LNCaP clone FGC (cell line): Measurements from ENCODE around the gene GADD45G.

Source experiments
- DNase-seq: peaks from one replicate; pipeline ENCODE4 v3.0.0-alpha.2; 2011; ENCODE audit warnings: low read depth
- H3K4me3 ChIP-seq: 2 replicates; pipeline ENCODE4 v1.5.1; 2011; ENCODE audit warnings: mild to moderate bottlenecking, low read depth, low read length, control low read depth
- CTCF ChIP-seq: IDR thresholded peaks from 2 replicates; pipeline ENCODE4 v1.5.1; 2012; ENCODE audit warnings: mild to moderate bottlenecking; ENCODE audit not compliant: control insufficient read depth, insufficient read depth; ENCODE audit errors: extremely low read depth

Gene GADD45G

DNA sequence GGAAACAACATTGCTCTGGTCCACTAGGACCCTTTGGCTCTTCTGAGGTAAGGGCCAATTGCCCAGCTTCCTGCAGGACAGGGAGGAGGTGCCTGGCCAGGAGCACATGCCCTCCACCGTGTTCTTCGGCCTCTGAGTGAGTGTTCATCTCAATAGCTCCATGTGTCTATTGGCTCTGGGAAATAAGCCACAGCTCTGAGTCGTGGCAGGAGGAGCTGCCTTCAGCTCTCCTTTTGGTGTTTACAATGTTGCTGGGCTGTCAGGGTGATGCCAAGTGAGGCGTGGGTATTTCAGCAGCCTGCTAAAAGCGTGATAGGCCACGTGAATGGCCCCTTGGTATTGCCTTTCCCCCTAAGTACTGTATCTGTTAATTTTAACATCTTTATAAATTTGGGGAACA is 26.6 kb downstream of the GADD45G start:
- no peak overlapping the region for H3K4me3 ChIP-seq
- DNase-seq = no peak
- TF ChIP-seq CTCF = no peak

DNA sequence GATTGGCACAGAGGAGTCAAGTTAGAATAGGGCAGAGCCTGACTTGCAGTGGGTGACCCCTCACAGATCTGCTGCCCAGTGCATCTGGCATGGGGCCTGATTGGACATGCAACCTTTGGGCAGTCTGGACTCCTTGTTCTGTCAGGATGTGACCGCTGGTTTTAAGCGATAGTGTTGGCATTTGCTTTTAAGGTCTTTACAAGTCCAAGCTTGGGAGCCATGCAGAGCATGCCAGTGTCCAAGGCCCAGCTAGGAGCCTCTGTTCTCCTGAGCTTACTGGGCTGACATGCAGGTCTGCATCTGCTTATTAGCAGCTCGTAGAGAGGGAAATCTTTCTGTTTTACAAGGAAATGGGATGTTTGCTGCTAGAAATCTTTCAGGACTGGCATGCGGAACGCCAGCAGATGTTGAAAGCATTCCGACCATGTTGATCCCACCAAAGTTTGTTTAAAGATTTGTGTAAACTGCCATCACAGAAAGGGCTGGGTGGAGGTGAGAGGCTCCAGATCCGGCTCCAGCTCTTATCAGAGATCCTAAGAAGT is 27.5 kb downstream of the GADD45G start:
- no peak overlapping the region for H3K4me3 ChIP-seq
- no peak for DNase-seq
- no peak for TF ChIP-seq CTCF

GRCh38 chr9:89632736-89633135 is 27.9 kb downstream of the GADD45G start:
- DNase-seq = no peak
- no peak for TF ChIP-seq CTCF
- H3K4me3 ChIP-seq = no peak overlapping the region

GRCh38 chr9:89633404-89633803 is 28.6 kb downstream of the GADD45G start:
- no peak overlapping the region for H3K4me3 ChIP-seq
- no peak for DNase-seq
- no peak for TF ChIP-seq CTCF

DNA sequence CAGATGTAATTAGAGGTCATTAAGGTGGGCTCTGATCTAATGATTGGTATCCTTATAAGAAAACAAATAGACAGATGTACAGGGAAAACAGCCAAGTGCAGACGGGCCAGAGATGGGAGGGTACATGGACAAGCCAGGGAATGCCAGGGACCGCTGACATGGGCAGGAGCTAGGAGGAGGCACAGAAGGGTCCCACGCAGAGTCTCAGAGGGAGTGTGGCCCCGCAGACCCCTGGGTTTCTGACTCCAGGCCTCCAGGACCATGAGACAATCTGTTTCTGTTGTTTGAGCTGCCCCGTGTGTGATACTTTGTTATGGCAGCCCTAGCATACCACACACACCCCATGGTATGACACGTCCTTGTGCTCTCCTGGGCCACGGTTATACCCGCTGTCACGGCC is 29.1 kb downstream of the GADD45G start:
- DNase-seq = no peak
- no peak for TF ChIP-seq CTCF
- no peak overlapping the region for H3K4me3 ChIP-seq

GRCh38 chr9:89634995-89635742 is 30.4 kb downstream of the GADD45G start:
- DNase-seq = no peak
- H3K4me3 ChIP-seq = no peak overlapping the region
- TF ChIP-seq CTCF = no peak

GRCh38 chr9:89635816-89636215 is 31.0 kb downstream of the GADD45G start:
- DNase-seq = no peak
- no peak for TF ChIP-seq CTCF
- H3K4me3 ChIP-seq = no peak overlapping the region
